Measurements from ENCODE around the gene MON2.

The MON2 gene

DNA sequence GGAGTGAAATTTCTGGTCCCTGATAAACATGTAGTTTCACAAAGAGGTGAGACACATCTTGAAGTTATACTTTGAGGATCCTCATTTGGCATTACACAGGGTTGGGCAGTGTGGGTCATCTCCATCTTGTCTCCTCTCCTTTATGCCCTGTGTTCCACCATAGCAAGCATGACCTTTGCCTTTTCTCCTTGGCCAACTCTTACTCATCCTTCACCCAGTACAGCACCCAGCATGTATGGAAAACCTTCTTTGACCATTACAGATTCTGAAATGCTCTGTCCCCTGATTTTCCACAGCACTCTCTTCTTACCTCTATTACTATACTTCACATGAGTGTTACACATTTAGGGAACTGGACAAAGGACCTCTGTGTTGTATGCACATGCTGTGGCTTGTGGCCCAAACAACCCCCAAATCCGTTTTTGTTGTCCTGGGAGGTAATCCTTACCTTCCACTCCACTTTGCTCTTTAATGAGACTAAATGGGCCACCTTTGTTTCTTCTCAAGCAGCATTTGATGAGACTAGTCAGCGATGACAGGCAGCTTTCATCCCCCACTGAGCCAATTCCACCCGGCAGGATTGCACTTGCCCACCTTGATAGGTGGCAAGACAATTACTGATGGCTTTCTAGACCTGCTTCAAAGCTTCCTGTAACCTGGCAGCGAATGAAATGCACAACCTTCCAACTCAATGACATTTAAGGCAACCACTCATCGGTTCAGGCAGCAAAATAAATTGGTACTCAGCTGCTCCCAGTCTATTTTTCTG, 163.5 kb downstream of the MON2 start:
- Histone ChIP-seq H3K4me3 (ENCODE audit: low read length) (no peak overlapping the region), H3K4me1 (ENCODE audit: control insufficient read depth, insufficient read depth, low read length) (peaks cover 20% of the 10 kb centered on the region), H3K9ac (ENCODE audit: low read length) (no peak overlapping the region), H3K27me3 (ENCODE audit: control insufficient read depth, insufficient read depth, low read length) (peaks cover 25% of the 10 kb centered on the region), H3K9me3 (ENCODE audit: control insufficient read depth, low read length) (no peaks in the 10 kb centered on the region), H3K36me3 (ENCODE audit: control insufficient read depth, insufficient read depth, low read length) (no peaks in the 10 kb centered on the region)

DNA sequence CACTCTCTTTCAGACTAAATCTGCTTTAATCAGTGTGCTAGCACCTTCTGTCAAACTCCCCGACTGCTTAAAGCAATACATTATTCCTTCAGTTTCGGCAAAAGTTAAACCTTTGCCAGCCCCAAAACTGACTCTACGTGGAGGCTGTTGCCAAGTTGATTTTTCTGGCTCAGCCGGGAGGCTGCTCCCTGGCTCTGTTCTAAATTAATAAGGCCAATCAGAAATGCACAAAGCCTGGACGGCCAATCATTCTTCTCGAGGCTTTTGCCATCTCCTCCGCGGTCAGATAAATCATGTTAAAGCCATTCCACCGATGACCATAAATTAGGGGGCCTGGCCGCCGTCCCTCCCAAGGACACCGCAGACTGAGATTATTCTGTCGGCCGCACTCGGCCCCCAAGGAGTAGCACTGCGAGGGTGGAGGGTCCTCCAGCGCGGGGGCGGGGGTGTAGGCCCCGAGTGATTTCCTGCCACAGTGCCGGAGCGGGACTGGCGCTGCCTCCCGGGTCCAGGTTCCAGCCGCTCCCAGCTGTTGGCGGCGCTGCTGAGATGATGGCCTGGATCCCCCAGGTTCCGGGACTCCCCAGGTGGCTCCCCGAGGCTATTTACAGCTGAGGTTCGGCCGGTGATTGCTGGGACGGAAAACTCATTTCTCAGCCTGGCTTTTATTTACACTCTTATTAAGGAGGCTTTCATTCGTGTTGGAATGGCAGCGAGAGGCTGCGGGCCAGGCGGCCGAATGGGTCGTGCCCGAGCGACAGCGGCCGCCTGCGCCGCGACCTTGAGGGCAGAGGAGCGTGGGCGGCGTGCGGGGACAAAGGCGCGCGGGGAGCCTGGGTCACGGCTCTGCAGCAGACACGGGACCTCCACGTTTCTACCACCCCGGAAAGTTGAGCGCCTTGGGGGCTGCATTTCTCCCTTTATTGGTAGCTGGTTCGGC, 165.1 kb downstream of the MON2 start:
- Histone ChIP-seq H3K9ac (ENCODE audit: low read length) (peak overlapping the region; percentile 51), H3K9me3 (ENCODE audit: control insufficient read depth, low read length) (no peaks in the 10 kb centered on the region), H3K36me3 (ENCODE audit: control insufficient read depth, insufficient read depth, low read length) (no peaks in the 10 kb centered on the region), H3K4me3 (ENCODE audit: low read length) (peak overlapping the region; percentile 51), H3K4me1 (ENCODE audit: control insufficient read depth, insufficient read depth, low read length) (peaks cover 12% of the 10 kb centered on the region), H3K27me3 (ENCODE audit: control insufficient read depth, insufficient read depth, low read length) (peaks cover 25% of the 10 kb centered on the region)

DNA sequence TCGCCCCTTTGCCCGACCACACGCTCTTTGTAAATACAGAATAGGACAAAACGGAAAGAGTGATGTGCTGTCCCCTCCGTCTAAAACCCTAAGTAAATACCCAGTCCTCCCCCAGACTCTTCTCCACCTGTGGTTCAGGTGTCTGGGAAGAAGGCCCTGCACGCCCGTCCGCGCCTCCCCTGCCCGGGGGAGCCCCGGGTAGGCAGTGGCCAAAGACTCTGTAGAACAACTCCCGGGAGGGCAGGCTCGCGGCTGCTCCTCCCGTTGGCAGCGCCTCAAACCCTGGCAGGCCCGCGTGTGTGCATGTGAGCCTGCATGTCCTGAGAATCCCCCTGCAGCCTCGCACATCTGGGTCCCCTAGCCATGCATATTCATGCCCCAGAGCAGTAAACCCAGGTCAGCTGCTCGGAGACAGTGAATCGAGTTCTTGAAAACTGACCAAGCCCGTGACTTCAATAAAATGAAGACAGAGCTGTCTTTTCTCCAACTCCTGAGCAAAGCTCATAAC, 165.8 kb downstream of the MON2 start:
- Histone ChIP-seq H3K9ac (ENCODE audit: low read length) (peak overlapping the region; percentile 51), H3K36me3 (ENCODE audit: control insufficient read depth, insufficient read depth, low read length) (no peaks in the 10 kb centered on the region), H3K4me3 (ENCODE audit: low read length) (peak overlapping the region; percentile 51), H3K27me3 (ENCODE audit: control insufficient read depth, insufficient read depth, low read length) (peaks cover 25% of the 10 kb centered on the region), H3K9me3 (ENCODE audit: control insufficient read depth, low read length) (no peaks in the 10 kb centered on the region), H3K4me1 (ENCODE audit: control insufficient read depth, insufficient read depth, low read length) (peaks cover 12% of the 10 kb centered on the region)

DNA sequence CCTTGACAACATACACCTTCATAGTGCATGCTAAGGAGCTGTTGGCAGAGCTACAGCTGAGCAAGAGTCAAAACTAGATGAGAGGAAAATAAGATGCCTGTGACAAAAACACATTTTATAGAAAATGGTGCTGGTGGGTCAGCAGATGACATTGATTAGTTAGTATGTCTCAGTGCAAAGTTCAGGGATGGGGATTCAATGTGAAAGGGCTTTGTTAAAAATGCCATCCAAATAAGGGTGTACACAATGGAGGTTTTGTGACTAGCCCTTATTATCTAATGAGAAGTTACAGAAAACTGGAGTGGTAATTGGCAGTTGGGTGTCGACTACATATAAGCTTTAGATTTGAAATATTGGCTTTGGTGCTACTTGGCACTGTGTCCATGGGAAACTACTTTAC, 169.0 kb downstream of the MON2 start:
- H3K9ac ChIP-seq (ENCODE audit: low read length) = no peak overlapping the region
- peaks cover 25% of the 10 kb centered on the region for H3K27me3 ChIP-seq (ENCODE audit: control insufficient read depth, insufficient read depth, low read length)
- no peaks in the 10 kb centered on the region for H3K36me3 ChIP-seq (ENCODE audit: control insufficient read depth, insufficient read depth, low read length)
- no peaks in the 10 kb centered on the region for H3K9me3 ChIP-seq (ENCODE audit: control insufficient read depth, low read length)
- peaks cover 12% of the 10 kb centered on the region for H3K4me1 ChIP-seq (ENCODE audit: control insufficient read depth, insufficient read depth, low read length)
- no peak overlapping the region for H3K4me3 ChIP-seq (ENCODE audit: low read length)

DNA sequence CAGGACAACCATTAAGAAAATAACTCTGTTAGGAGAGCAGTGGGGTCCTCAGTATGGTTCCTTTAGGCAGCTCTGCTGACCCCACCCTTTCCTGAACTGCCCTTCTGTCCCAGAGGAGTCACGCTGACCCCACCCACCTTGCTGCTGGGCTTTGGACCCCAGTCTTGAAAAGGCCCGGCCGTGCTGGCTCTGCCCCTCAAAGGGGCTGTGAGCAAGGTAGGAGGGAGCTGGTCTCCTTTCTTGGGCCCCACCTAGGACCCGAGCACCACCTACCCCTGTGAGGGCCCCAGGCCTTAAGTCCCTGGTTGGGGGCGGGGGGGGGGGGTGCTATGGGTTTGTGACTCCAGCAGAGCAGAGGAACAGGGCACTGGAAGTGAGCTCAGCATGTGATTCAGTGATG, 171.1 kb downstream of the MON2 start:
- no peaks in the 10 kb centered on the region for H3K9me3 ChIP-seq (ENCODE audit: control insufficient read depth, low read length)
- peaks cover 5% of the 10 kb centered on the region for H3K4me1 ChIP-seq (ENCODE audit: control insufficient read depth, insufficient read depth, low read length)
- H3K9ac ChIP-seq (ENCODE audit: low read length) = no peak overlapping the region
- H3K4me3 ChIP-seq (ENCODE audit: low read length) = no peak overlapping the region
- H3K36me3 ChIP-seq (ENCODE audit: control insufficient read depth, insufficient read depth, low read length) = no peaks in the 10 kb centered on the region
- peaks cover 17% of the 10 kb centered on the region for H3K27me3 ChIP-seq (ENCODE audit: control insufficient read depth, insufficient read depth, low read length)

DNA sequence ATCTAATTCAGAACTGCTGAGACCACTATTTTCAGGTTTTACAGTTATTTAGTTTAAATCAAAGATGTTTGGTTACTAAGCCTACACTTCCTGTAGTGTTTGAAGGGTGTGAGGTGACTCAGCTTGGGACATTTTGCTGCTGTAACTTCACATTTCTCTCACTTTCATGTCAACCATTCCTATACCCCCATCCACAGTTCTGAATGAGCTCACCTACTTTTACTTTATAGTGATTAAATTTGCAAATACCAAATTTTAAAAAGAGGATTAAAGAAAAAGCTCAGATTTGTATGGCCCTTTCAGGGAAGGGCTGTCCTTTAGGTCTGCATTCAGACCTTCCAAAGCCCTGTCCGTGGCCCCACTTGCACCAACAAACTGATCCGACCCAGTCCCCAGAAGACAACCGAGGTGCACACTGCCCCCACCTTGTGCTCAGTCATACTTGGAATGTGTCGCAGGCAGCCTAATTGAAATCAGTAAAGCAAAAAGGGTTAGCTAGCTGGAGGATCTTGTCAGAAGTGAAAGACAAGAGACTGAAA, 174.4 kb downstream of the MON2 start:
- Histone ChIP-seq H3K9me3 (ENCODE audit: control insufficient read depth, low read length) (no peaks in the 10 kb centered on the region), H3K9ac (ENCODE audit: low read length) (no peak overlapping the region), H3K27me3 (ENCODE audit: control insufficient read depth, insufficient read depth, low read length) (peaks cover 5% of the 10 kb centered on the region), H3K4me3 (ENCODE audit: low read length) (no peak overlapping the region), H3K4me1 (ENCODE audit: control insufficient read depth, insufficient read depth, low read length) (peaks cover 4% of the 10 kb centered on the region), H3K36me3 (ENCODE audit: control insufficient read depth, insufficient read depth, low read length) (no peaks in the 10 kb centered on the region)

DNA sequence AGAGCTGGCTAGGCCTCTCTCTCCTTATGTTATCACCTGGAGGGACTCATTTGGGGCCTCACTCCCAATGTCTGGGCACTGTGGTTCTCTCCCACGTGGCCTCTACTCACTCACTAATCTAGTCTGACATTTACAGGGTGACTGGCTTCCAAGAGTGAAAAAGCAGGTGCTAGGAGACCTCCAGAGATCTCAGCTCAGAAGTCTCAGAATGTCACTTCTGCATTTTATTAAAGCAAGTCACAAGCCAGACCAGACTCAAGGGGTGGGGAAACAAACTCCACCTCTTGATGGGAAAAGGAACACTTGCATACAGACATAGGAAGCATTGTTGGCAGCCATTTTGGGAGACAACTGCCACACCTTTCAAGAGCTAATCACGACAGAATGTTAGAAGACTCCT, 175.9 kb downstream of the MON2 start:
- Histone ChIP-seq H3K36me3 (ENCODE audit: control insufficient read depth, insufficient read depth, low read length) (no peaks in the 10 kb centered on the region), H3K9me3 (ENCODE audit: control insufficient read depth, low read length) (no peaks in the 10 kb centered on the region), H3K9ac (ENCODE audit: low read length) (no peak overlapping the region), H3K4me3 (ENCODE audit: low read length) (no peak overlapping the region), H3K4me1 (ENCODE audit: control insufficient read depth, insufficient read depth, low read length) (peaks cover 4% of the 10 kb centered on the region), H3K27me3 (ENCODE audit: control insufficient read depth, insufficient read depth, low read length) (peaks cover 5% of the 10 kb centered on the region)

DNA sequence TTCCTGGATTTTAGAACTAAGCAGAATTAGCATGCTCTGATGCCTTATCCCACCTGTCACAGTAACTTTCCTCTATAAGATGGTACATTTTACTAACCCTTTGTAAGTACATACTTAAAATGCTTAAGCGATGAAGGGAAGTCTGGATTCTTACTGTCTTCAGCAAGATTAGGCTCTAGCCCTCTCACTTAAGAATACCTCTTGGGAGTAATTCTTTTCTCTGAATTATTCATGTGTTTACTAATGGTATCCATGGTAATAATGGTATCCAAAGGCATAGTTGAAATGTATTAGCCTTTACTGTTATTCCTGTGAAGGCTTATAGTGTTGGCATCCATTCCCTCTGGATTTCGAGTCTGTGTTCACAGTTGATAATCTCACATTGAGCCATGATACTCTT, 176.9 kb downstream of the MON2 start:
- no peaks in the 10 kb centered on the region for H3K9me3 ChIP-seq (ENCODE audit: control insufficient read depth, low read length)

DNA sequence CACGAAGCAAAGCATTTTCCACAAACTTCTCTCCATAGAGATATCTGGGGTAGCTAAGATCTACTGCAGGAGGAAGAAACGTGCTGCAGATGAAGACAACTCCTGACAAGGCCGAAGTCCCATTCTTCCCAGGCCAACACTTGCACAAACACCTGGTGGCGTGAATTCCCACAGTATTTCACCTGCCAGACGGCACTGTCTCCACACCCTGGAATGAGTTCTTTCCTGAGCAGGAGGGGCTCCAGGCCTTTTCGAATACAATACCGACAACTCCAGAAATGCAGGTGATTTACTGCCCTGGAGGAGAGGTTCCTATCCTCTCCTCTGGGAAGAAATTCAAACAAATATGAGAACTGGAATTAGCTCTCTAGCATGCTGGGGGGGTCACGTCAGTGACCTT, 179.9 kb downstream of the MON2 start:
- Histone ChIP-seq H3K9me3 (ENCODE audit: control insufficient read depth, low read length) (no peaks in the 10 kb centered on the region), H3K4me3 (ENCODE audit: low read length) (no peak overlapping the region), H3K9ac (ENCODE audit: low read length) (no peak overlapping the region), H3K36me3 (ENCODE audit: control insufficient read depth, insufficient read depth, low read length) (no peaks in the 10 kb centered on the region), H3K27me3 (ENCODE audit: control insufficient read depth, insufficient read depth, low read length) (peaks cover 5% of the 10 kb centered on the region), H3K4me1 (ENCODE audit: control insufficient read depth, insufficient read depth, low read length) (peaks cover 4% of the 10 kb centered on the region)

More for the DNA sequence above, 176.9 kb downstream of the MON2 start:
- Histone ChIP-seq H3K36me3 (ENCODE audit: control insufficient read depth, insufficient read depth, low read length) (no peaks in the 10 kb centered on the region), H3K4me1 (ENCODE audit: control insufficient read depth, insufficient read depth, low read length) (peaks cover 4% of the 10 kb centered on the region), H3K4me3 (ENCODE audit: low read length) (no peak overlapping the region), H3K9ac (ENCODE audit: low read length) (no peak overlapping the region), H3K27me3 (ENCODE audit: control insufficient read depth, insufficient read depth, low read length) (peaks cover 5% of the 10 kb centered on the region)

DNA sequence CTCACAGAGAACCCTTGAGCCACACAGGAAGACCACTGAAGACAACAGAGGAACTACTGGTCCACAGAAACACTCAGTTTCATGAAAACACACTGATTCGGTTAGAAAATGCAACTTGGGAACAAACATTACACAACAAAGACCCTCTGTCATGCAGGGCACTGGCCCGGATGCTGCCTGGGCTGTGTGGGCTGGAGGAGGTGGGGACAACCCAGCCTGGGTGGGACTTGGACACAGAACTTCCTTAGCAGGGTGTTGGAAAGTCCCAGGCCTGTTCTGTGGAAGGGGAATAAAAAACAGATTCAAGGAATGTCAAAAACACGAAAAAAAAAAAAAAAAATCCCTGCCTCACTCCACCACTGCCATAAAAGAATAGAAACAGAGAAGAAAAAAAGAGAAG, 181.0 kb downstream of the MON2 start:
- H3K9ac ChIP-seq (ENCODE audit: low read length) = no peak overlapping the region
- H3K4me3 ChIP-seq (ENCODE audit: low read length) = no peak overlapping the region
- H3K9me3 ChIP-seq (ENCODE audit: control insufficient read depth, low read length) = no peaks in the 10 kb centered on the region
- peaks cover 1% of the 10 kb centered on the region for H3K4me1 ChIP-seq (ENCODE audit: control insufficient read depth, insufficient read depth, low read length)
- H3K36me3 ChIP-seq (ENCODE audit: control insufficient read depth, insufficient read depth, low read length) = no peaks in the 10 kb centered on the region
- no peaks in the 10 kb centered on the region for H3K27me3 ChIP-seq (ENCODE audit: control insufficient read depth, insufficient read depth, low read length)

DNA sequence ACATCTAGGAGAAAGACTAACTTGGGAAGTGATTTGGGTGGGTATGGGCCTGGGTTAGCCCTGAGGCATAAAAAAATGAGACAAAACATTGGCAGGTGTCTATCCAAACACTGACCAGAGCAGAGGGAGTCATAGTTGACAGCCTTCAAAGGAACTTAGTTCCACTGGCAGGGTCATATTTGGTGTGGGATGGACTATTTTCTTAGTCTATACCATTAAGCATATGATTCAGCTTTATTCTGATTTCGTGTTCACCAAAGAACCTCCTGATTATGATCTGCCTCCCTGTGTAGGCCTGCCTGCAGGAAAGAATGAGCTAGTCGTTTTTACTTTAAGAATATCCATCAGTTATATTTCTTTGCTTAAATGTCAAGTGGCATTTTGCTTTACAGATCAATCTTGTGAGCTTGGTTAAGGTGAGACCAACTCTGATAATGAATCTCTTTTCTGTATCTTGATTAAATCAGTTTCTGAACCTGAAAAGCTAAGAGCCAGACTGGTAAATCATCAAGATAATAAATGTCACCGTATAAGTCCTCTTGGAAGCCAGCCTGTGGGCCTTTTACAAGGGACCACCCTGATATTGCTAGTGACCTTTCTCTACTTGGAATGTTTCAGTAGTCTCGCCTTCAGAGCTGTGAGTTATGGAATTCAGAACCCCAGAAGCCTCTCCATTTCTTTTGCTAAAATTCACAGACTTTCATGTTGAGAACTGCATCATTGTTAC, 182.9 kb downstream of the MON2 start:
- Histone ChIP-seq H3K9me3 (ENCODE audit: control insufficient read depth, low read length) (no peaks in the 10 kb centered on the region), H3K36me3 (ENCODE audit: control insufficient read depth, insufficient read depth, low read length) (no peaks in the 10 kb centered on the region), H3K27me3 (ENCODE audit: control insufficient read depth, insufficient read depth, low read length) (no peaks in the 10 kb centered on the region), H3K4me3 (ENCODE audit: low read length) (no peak overlapping the region), H3K9ac (ENCODE audit: low read length) (no peak overlapping the region), H3K4me1 (ENCODE audit: control insufficient read depth, insufficient read depth, low read length) (peaks cover 6% of the 10 kb centered on the region)
